Osteocyte (in vitro differentiated cells): ENCODE data around the gene MTMR4. TPM values are rescaled to one million over a fixed set of nuclear protein-coding genes. Genes with fewer than 3 reads are reported as not detected.
"Not testable (repeated sequence)": the region's sequence is repeated elsewhere in the genome, so short reads cannot be mapped to it uniquely, and the experiment has no call there.

Experiments
- DNase-seq: peaks from one replicate; pipeline ENCODE4 v3.0.0; 2021; ENCODE audit warnings: mixed read lengths; ENCODE audit not compliant: unreplicated experiment; ENCODE audit errors: extremely low spot score
- H3K27ac Mint-ChIP-seq: one replicate; pipeline ENCODE4 v1.8.0; 2021; ENCODE audit warnings: mild to moderate bottlenecking, mixed read lengths; ENCODE audit not compliant: unreplicated experiment
- H3K27me3 Mint-ChIP-seq: one replicate; pipeline ENCODE4 v1.8.0; 2021; ENCODE audit warnings: mixed read lengths; ENCODE audit not compliant: unreplicated experiment
- H3K36me3 Mint-ChIP-seq: one replicate; pipeline ENCODE4 v1.8.0; 2021; ENCODE audit warnings: mixed read lengths; ENCODE audit not compliant: unreplicated experiment
- H3K4me1 Mint-ChIP-seq: one replicate; pipeline ENCODE4 v1.8.0; 2021; ENCODE audit warnings: mixed read lengths; ENCODE audit not compliant: unreplicated experiment
- H3K4me3 Mint-ChIP-seq: one replicate; pipeline ENCODE4 v1.8.0; 2021; ENCODE audit warnings: mild to moderate bottlenecking, moderate library complexity, mixed read lengths; ENCODE audit not compliant: unreplicated experiment
- H3K9me3 Mint-ChIP-seq: one replicate; pipeline ENCODE4 v1.8.0; 2021; ENCODE audit warnings: mixed read lengths; ENCODE audit not compliant: unreplicated experiment
- CTCF ChIP-seq: fragments of 200-600 bp; sonication (generic); IDR thresholded peaks from 2 replicates; pipeline ENCODE4 v1.5.0; 2021; ENCODE audit warnings: antibody characterized with exemption, mild to moderate bottlenecking, moderate library complexity
- long read RNA-seq: library from polyadenylated mRNA; unstranded; transcript quantifications from one replicate; pipeline ENCODE4 v2.0.0, GENCODE V29; 2021
- total RNA-seq: library from RNA; stranded (reverse); gene quantifications from 2 replicates; pipeline ENCODE4 v1.2.1, GENCODE V29; 2021

The MTMR4 gene
- total RNA-seq: 47.3 and 47.4 TPM in 2 replicates
- long read RNA-seq, full-length matches to known transcripts: 1 of 35 reads
- long read RNA-seq, partial matches to known transcripts: 24 of 35 reads
- long read RNA-seq, other reads (novel, unspliced or antisense): 10 of 35 reads

- H3K27ac Mint-ChIP-seq: peak within 1 kb of the TSS; percentile 59
- peaks cover 35% of the 10 kb centered on the region for H3K4me1 Mint-ChIP-seq
- H3K27me3 Mint-ChIP-seq: no peaks in the 10 kb centered on the region
- TF ChIP-seq CTCF: no peak
- peak; percentile 90 for DNase-seq
- H3K9me3 Mint-ChIP-seq: no peaks in the 10 kb centered on the region
- peak within 1 kb of the TSS; percentile 88 for H3K4me3 Mint-ChIP-seq
- peaks cover 25% of the 10 kb centered on the region for H3K36me3 Mint-ChIP-seq
These were observed at the start of gene MTMR4 for GRCh38 chr17:58513965-58514769. MTMR4 (minus strand) TSS chr17:58514638; CDS start chr17:58514407, 231 bp downstream.

- Mint-ChIP-seq H3K4me3 (no peak overlapping the region), H3K36me3 (no peaks in the 10 kb centered on the region), H3K27ac (no peak overlapping the region), H3K4me1 (no peaks in the 10 kb centered on the region), H3K27me3 (peaks cover 31% of the 10 kb centered on the region), H3K9me3 (no peaks in the 10 kb centered on the region)
- DNase-seq: no peak
- no peak for TF ChIP-seq CTCF
These were observed 46.1 kb upstream of the MTMR4 start for GRCh38 chr17:58560511-58560910.

- H3K27me3 Mint-ChIP-seq: peaks cover 17% of the 10 kb centered on the region
- no peaks in the 10 kb centered on the region for H3K36me3 Mint-ChIP-seq
- no peak overlapping the region for H3K27ac Mint-ChIP-seq
- no peak for DNase-seq
- no peak overlapping the region for H3K4me3 Mint-ChIP-seq
- no peak for TF ChIP-seq CTCF
- H3K4me1 Mint-ChIP-seq: no peaks in the 10 kb centered on the region
- no peaks in the 10 kb centered on the region for H3K9me3 Mint-ChIP-seq
These were observed 43.5 kb upstream of the MTMR4 start for GRCh38 chr17:58557981-58558380.

GRCh38 chr17:58556833-58557250 lies 42.4 kb upstream of the MTMR4 start:
- Mint-ChIP-seq H3K9me3 (no peaks in the 10 kb centered on the region), H3K27ac (no peak overlapping the region), H3K36me3 (no peaks in the 10 kb centered on the region), H3K4me1 (no peaks in the 10 kb centered on the region), H3K4me3 (no peak overlapping the region), H3K27me3 (peaks cover 19% of the 10 kb centered on the region)
- no peak for DNase-seq
- no peak for TF ChIP-seq CTCF

- not testable (repeated sequence) for H3K4me3 Mint-ChIP-seq, H3K36me3 Mint-ChIP-seq, H3K9me3 Mint-ChIP-seq, DNase-seq, H3K4me1 Mint-ChIP-seq, H3K27ac Mint-ChIP-seq
- peaks cover 18% of the 10 kb centered on the region for H3K27me3 Mint-ChIP-seq
These were observed 40.7 kb upstream of the MTMR4 start for GRCh38 chr17:58555109-58555508.
